ENCODE measurements around the gene TXN.
A peak's percentile ranks its signal among the peaks of the same experiment; 100 is the strongest.
"Not testable (repeated sequence)": the region's sequence is repeated elsewhere in the genome, so short reads cannot be mapped to it uniquely, and the experiment has no call there.

TXN gene

DNA sequence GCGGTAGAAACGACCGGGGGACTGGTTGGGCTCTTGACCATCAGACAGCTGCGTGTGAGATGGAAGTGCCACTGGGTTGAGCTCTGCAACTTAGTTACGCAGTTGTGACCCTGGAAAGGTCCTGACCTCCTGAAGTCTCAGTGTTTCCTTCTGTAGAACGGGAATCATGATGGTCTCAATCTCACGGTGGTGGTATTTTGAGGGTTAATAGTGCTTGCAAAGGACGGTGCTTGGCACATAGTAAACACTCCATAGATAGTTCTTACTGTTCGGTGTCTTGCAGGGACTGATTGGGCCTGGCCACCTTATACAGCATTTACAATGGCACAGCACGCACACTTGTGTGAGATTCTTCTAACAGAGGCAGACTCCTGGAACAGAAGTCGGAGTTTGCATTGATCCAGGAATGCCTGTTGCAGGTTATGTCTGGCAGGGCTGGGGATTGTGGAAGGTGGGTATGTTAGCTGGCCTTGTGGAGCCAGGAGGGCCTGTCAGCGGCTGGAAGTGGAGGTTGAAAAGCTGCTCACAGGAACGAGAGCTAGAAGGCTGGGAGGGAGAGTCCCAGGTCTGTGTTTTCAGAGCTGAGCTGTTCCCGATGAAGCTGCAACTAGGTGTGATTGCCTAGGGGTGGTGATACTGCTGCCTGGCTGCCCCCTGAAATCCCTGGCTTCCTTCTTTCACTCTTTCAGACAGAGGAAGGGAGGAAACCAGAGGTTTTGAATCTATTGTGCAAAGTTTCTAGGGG lies 962 bp upstream of the TXN start:
- DNase-seq (ENCODE audit: low spot score): no peak

DNA sequence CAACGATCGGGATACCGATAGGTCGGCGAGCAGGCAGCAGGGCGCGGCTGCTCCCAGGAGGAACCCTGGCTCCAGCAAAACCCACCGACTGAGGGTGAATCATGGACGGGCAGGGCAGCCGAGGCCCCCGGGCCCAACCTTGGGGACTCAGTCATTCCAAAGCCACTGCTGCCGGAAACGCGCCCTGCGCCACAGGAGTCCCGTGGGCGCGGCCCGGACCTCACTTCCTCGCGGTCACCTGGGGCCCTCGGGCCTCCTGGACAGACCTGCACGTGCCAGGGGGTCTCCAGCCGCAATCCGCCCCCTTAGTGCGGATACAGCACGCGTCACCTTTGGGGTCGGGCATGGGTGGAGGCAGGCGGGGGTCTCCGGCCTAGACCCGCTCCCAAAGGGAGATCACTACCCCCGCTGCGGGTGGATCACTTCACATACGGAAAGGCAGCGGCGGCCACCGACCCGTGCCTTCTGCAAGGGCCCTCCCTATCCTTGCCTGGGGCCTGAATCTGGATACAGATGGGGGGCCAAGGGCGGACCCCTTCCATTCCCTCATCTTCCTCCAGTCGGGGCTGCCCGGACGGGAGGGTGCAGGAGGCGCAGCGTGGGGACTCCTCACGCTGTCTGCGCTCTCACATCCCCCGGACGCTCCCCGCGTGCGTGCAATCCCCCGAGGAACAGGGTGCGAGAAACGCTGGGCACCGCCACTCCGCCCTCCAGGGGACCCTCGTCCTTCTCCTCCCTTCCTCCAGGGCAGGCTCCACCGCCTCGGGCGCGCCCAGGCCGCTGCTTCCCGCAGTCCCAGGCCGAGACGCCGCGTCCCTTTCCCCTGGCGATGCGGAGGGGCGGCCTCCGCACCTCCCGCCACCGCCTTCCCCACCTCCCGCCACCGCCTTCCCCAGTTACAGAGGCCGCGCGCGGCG lies 586 bp downstream of the TXN start:
- peak; percentile 40 for DNase-seq (ENCODE audit: low spot score)

DNA sequence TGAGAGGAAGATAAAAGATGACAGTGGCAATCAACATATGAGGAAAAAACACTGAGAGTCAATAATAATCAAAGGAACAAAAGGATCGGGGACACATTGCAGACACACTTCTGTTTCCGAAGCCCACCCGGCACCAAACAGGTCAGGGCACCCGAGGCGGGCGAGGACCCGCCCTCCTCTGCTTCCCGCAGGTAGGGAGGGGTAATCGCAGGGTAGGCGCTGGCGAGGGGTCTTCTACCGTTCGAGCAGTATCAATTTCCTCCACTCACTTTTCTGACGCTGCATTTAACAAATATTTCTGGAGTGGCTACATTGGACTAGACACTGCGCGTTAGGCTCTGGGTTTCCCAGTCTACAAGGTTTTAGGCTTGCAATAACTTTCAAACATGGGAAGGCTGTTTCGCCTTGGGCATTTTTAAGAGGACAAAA lies 1.3 kb downstream of the TXN start:
- DNase-seq (ENCODE audit: low spot score): no peak

DNA sequence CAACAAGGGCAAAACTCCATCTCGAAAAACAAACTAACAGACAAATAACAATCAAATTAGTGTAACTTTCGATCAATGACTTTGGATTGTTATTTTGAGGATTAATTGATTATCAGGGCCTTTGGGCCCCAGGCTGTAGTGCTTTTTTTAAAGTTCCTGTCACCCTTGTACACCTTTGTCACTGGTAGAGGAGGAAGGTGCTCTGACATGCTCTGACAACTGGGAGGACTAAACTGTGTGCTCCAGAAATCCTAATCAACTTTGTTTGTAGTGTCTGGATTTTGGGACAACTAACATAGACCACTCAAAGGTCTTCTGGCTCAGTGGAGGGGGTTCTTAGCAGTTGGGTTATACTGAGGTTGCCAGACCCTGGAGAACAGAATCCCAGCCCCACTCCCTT lies 1.8 kb downstream of the TXN start:
- no peak for DNase-seq (ENCODE audit: low spot score)

DNA sequence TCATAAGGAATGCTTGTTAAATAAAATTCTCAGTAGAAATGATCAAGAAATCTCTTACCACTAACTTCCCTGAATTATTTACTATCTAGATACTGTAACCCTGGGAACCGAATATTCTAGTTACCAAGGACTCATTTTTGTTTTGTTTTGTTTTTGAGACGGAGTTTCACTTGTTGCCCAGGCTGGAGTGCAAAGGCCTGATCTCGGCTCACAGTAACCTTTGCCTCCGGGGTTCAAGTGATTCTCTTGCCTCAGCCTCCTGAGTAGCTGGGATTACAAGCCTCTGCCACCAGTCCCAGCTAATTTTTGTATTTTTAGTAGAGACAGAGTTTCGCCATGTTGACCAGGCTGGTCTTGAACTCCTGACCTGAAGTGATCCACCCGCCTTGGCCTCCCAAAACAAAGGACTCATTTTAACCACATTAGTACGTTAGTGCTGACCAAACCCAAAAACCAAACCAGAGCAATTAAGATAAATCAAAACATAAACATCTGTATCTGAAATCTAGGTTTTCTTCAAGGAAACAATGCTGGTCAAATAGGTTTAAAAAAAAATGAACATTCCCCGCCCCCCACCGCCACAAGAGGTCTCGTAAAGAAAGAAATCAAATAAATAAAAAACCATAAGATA lies 3.7 kb downstream of the TXN start:
- DNase-seq (ENCODE audit: low spot score): no peak

DNA sequence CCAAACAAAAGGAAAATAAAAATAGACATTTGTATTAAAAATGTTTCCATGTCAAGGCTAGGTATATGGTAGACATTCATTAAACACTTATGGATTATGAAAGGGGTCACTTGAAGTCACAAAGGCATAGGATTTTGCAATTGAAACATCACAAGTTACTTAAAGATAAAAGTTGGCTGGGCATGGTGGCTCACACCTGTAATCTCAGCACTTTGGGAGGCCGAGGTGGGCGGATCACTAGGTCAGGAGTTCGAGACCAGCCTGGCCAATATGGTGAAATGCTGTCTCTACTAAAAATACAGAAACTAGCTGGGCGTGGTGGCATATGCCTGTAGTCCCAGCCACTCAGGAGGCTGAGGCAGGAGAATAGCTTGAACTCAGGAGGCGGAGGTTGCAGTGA lies 4.5 kb downstream of the TXN start:
- DNase-seq (ENCODE audit: low spot score): not testable (repeated sequence)

DNA sequence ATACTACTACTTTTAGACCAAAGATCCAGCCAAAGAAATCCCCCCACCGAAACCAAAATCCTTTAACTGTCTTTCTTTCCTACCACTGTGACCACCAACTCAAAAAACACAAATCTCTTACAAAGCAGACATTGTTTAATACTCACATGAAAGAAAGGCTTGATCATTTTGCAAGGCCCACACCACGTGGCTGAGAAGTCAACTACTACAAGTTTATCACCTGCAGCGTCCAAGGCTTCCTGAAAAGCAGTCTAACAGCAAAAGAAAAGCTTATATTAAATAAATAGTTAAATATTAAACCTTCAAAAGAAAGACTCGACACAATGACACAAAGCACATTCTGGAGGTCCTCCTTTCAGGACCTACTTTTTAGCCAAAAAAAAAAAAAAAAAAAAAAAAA lies 5.1 kb downstream of the TXN start:
- DNase-seq (ENCODE audit: low spot score): no peak

DNA sequence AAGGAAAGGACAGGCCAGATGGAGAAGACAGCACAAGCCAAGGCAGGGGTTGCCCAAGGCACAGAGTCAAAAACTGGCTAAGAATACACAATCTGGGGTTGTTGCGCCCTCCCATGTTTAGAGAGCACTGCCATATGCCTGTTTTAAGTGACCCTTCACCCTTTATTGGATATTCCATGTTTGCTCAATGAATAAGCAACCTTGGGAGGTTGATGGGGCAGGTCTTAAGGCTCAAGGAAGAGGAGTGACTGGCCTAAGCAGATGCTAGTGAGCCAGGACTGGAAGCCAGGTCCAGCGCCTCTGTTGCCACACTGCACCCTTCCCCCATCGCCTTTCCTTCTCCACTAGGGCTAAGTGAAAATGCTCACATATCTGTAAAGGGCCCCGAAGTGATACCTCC lies 6.7 kb downstream of the TXN start:
- no peak for DNase-seq (ENCODE audit: low spot score)

DNA sequence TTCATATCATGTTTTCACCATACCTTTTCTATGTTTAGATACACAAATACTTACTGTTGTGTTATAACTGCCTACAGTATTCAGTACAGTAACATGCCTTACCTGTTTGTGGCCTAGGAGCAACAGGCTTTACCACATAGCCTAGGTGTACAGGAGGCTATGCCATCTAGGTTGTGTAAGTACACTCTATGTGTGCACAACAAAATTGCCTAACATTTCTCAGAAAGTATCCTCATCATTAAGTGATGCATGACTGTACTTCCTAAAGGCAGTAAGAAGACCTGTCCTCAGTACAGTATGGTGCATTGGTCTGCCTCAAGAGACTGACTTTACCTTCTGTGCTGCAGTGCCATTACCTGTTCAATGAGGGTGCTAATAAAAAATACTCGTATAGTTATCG lies 7.9 kb downstream of the TXN start:
- DNase-seq (ENCODE audit: low spot score): no peak

DNA sequence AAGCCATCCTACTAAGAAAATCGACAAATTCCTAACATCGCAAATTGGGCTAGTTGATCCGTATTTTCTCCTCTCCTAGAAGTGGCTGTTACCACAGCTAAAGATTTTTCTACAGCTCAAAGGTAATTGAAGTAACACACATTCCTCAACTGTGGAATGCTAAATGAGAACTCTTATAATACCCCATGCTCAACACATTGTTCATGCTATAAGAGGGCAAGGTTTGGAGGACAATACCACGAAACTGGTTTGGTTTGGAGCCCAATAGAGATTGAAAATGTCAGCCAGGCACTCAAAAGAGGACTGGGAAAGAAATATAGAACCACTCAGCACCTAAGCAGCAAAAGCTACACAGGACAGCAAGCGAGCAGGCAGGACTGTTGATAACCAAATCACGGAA lies 10.1 kb downstream of the TXN start:
- DNase-seq (ENCODE audit: low spot score): no peak

DNA sequence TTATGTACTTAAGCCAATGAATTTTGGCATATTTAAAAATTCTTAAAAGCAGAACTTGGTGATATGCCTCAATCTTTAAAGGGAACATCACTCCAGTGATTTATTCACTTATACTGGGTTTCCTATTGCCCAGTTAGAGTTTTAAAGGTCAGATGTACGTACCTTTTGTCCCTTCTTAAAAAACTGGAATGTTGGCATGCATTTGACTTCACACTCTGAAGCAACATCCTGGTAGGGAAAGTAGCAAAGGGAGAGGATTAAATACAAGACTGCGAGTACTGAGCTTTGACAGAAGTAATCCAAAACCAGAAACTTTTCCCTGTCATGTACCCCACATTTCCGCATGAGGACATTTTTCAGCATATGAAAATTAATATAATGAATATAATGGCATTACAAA lies 11.7 kb downstream of the TXN start:
- no peak for DNase-seq (ENCODE audit: low spot score)

DNA sequence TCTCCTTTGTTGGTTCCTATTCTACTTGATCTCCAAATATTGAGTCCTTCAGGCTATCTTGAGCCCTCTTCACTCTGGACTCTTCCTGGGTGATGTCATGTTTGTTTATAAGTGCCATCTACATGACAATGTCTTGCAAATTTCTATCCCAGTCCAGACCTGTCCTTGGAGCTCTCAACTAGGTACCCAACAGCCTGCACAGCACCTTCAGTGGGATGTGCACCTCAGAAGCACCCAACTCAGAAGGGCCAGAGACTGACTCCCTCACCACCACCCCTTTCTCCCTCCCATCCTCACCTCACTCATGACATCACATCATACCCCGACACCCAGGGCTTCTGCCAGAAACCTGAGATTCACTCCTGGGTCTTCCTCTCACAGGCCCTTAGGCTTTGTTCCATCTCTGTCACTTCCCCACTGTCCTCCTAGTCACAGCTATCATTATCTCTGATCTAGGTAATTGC lies 14.4 kb downstream of the TXN start:
- no peak for DNase-seq (ENCODE audit: low spot score)

DNA sequence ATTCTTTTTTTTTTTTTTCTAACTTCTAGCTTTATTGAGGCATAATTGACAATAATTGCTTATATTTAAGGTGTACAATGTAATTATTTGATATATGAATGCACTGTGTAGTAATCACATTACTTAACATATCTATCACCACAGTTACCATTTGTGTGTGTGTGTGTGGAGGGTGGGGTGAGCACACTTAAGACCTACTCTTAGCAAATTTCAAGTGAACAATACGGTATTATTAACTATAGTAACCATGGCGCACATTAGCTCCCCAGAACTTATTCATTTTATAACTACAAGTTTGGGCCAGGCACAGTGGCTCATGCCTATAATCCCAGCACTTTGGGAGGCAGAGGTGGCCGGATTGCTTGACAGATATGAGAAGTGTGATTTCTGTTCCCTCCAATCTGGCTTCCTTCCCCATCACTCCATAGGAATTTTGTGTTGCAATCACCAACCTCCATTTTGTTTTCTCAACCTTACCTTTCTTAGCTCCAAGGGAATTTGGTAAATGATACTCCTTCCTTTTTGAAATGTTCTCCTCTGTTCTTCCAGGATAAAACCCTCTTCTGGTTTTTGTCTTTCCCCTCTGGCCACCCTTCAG lies 14.9 kb downstream of the TXN start:
- no peak for DNase-seq (ENCODE audit: low spot score)

DNA sequence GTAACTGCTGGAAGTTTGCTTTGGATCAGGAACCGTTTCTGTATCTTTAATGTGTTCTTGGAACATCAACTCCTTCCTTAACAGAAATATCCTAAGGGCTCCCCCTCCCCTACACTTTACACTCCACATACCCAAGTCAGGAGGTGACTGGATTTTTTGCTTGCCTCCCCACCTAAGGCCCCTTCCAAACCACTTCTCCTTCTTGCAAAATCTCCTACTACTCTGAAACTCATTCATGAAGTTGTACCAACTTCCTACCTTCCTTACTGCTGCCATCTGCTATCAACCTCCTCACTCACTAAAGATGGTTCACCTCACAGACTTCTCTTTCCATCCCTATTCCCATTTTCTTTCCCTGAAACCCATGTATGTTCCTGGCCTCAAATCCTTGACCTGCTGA lies 16.1 kb downstream of the TXN start:
- DNase-seq (ENCODE audit: low spot score): no peak

DNA sequence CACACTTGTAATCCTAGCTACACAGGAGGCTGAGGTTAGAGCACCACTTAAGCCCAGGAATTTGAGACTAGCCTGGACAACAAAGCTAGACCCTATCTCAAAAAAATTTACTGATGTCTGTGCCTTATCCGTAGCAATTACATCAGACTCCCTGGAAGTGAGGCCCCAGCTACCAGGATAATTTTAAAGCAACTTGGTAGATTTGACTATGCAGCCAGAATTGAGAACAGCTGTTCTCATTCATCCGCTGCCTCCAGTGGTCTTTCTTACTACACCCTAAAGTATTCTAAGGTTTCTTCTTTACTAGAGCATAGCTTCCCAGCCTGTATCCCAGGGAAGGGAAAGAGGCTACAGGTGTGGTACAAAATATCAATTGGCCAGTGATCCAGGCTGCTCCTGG lies 28.0 kb downstream of the TXN start:
- DNase-seq (ENCODE audit: low spot score): no peak

DNA sequence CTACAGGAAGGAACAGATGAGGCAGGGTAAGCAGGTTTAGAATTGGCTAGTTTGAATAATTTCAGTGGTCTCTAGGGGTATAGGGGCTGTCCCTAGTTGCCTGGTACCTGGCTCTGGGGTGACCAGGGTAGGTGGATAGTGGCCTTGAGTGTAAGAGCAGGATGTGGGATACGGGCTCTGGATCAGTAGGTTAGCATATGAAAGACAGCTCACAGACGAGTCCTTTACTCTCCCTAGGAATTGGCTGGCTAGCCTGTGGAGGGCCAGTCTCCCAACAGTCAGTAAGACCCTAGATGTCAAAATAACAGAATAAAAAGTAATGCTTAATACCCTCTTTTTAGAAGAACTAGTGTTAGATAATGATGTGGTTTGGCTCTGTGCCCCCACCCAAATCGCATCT lies 31.7 kb downstream of the TXN start:
- no peak for DNase-seq (ENCODE audit: low spot score)

DNA sequence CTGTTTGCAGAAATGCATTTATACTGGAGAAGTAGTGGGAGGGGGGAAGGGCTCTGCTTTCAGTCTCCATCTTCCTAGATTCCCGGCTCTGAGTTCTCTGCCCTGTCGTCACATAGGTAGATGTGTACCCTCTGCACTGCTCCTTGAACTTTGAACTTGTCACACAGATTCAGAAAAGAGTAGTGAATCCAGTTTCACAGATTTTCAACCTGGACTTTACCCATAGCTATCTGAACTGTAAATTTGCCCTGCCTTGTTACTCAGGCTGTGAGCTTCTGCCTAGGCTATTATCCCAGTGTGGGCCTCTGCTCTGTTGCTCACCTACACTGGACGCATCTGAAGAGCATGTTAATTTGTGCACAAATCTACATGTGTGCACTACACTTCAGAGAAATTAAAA lies 35.5 kb downstream of the TXN start:
- DNase-seq (ENCODE audit: low spot score): no peak

DNA sequence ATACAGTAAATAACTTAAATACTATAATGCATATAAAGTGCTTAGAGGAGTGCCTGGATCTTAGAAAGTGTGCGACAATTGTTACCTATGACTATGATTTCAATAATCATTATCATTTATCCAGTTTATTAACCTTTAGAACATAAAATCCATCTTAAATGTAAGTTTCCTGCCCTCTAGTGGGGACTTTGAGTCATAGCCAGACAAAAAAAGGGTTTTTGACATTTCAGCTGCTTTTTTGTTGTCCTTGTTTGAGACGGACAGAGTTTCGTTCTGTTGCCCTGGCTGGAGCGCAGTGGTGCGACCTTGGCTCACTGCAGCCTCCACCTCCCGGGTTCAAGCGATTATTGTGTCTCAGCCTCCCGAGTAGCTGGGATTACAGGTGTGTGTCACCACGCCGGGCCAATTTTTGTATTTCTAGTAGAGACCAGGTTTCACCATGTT lies 38.6 kb downstream of the TXN start:
- no peak for DNase-seq (ENCODE audit: low spot score)

DNA sequence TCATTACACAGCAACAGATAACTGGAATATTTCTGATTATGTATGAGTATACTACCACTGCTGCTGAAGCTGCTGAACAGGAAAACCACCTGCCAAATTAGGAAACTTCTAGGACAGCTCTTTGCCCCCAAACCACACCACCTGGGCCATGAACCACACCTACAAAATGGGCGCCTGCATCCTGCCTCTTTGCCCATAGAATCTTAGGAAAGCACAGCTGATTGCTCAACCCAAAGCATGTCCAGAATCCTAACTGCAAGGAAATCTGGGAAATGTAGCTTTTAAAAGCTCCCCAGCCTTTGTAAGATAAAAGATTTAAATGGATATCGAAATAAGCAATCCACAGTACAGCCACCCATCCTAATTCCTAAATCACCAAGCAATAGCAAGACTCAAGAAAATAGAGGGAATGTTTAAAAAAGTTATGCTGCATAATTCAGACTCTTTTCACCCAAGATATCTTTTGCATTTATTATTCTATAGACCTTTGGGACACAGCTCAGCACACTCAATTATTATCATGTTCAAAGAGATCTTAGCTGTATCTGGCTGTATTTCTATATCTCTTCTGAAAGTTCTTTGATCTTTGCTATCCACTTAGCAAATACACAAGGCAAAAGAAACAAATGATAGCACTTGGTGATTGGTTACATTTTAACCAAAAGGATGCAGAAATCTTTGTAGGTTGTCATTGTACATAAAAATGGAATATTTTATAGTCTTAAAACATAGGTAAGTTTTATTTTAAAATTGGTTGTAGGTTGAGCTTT lies 41.5 kb downstream of the TXN start:
- no peak for DNase-seq (ENCODE audit: low spot score)

DNA sequence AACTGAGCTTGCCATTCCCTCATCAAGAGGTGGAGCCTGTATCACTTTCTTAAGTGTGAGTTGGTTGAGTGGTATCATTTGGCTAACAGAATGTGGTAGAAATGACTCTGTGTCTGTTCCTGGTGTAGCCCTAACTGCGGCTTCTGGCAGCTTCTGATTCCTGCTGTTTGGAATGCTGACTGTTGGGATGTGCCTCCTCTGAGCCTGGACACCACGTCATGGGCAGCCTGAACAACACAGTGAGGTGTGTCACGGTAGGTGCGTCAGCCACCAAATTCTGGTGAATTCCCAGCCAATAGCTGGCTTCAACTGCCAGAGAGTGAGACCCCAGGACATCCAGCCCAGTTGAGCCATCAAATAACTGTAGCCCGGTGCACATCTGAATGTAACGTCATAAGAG lies 42.2 kb downstream of the TXN start:
- no peak for DNase-seq (ENCODE audit: low spot score)

DNA sequence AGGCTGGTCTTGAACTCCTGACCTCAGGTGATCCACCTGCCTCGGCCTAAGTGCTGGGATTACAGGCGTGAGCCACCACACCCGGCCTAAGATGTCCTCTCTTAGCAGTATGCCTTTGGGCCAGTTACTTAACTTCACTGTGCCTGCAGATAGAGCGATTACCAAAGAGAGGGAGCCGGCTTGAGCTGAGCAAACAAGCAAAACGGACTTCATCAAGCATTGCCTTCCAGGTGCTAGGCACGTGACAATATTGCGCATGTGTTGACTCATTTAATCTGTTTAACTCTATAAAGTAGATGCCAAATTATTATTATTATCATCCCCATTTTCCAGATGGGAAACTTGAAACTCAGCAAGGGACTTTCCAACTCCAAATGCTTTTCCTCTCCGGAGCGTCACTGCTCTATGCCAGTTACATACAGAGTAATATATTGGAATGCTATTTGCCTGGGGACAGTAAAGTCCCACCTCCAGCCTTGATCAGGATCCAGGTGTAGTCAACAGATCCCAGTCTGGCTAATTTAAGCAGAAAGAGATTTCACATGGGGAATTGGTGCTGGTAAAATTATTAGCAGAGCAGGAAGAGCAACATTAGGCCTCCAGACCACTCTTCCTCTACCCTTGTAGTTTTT lies 42.8 kb downstream of the TXN start:
- DNase-seq (ENCODE audit: low spot score): no peak
